MM.1S (cell line): ENCODE measurements around the gene AWAT1.

Experiments
- CTCF ChIP-seq: fragments of 300-600 bp; sonication (generic); IDR thresholded peaks from 2 replicates; pipeline ENCODE4 v1.5.1; 2016; ENCODE audit warnings: antibody characterized with exemption, low read length, mixed read lengths
- EZH2 ChIP-seq: fragments of 300-600 bp; sonication (generic); optimal IDR thresholded peaks from 2 replicates; pipeline ENCODE3; 2017; ENCODE audit warnings: low read depth, mild to moderate bottlenecking, antibody characterized with exemption, low read length, mixed read lengths

GRCh38 chrX:70226048-70226447 is 8.4 kb upstream of the AWAT1 start:
- TF ChIP-seq CTCF, result no peak
- TF ChIP-seq EZH2, result no peak
